ENCODE measurements around the gene CCNG1. TPM values are rescaled to one million over a fixed set of nuclear protein-coding genes. Genes with fewer than 3 reads are reported as not detected.
"Not testable (repeated sequence)": the region's sequence is repeated elsewhere in the genome, so short reads cannot be mapped to it uniquely, and the experiment has no call there.

CCNG1 gene
- 100 to 1,000 TPM; 139 to 146 TPM for total RNA-seq
- 100 to 1,000 TPM; 129 to 167 (median 135) TPM for polyA plus RNA-seq
- 94.2 to 267 (median 126) reads per million in 6 experiments for total RNA-seq

DNA sequence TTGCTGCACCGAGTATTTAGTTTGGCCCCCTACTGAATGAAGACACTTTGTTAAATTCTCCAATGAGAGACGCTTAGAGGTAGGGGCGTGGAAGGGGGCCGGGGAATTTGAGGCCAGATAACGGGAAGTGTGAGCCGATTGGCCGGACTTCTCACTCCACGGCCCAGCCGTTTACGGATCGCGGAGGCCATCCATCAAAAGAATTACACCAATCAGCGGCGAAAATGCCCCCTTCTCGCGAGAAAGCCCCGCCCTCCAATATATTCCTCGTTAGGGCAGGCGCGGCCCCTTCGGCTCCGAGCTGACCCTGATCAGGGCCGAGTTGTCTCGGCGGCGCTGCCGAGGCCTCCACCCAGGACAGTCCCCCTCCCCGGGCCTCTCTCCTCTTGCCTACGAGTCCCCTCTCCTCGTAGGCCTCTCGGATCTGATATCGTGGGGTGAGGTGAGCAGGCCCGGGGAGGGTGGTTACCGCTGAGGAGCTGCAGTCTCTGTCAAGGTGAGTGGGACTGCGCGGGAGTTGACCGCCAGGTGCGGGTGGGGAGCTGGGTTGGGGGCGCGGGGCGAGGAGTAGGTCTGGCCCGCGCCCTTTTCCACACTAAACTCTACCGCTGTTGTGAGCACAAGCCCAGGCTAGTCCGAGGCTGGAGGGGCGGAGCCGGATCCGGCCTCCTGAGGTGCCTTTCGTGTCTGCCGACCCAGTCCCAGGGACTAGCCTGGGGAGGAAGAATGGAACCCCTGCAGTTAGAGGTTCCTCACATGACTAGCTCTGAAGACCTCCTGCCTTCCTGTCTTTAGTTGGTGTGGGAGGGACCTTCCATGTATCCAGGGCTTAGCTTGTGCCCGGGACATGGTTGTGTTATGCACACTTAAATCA is at the start of gene CCNG1:
TSS of gene CCNG1 (plus strand) at position 287 of the 874 bp plus-strand sequence. CDS start 1,662 bp downstream, outside the sequence.
- H3K9me3 Mint-ChIP-seq = no peaks in the 10 kb centered on the region
- H3K36me3 Mint-ChIP-seq = peaks cover 2 to 26% (median 6%) of the 10 kb centered on the region in 3 donors
- POLR2A ChIA-PET = interaction anchor here (0.7 to 5.9 kb wide), 7 partner anchors 12 to 68 kb away, joined by 3 to 79 read pairs (median 4); partner anchors contain the start of genes HMMR, MAT2B and NUDCD2
- H3K4me3 Mint-ChIP-seq = peak within 1 kb of the TSS; percentile 87 to 97 (median 94)
- ATAC-seq (peak; percentile 95 to 96), DNase-seq (peak; percentile 67 to 94 (median 86))
- peaks cover 0 to 9% (median 0%) of the 10 kb centered on the region in 5 donors for H3K27me3 Mint-ChIP-seq
- peak within 1 kb of the TSS; percentile 88 to 97 (median 94) for H3K27ac Mint-ChIP-seq
- H3K4me1 Mint-ChIP-seq = peaks cover 23 to 48% (median 43%) of the 10 kb centered on the region in 4 donors

GRCh38 chr5:163395792-163396191 is 41.6 kb upstream of the CCNG1 start:
- POLR2A ChIA-PET = interaction anchor here (0.6 kb wide), 1 partner anchor 9 kb away, joined by 4 read pairs; no protein-coding TSS in a partner anchor
- ATAC-seq = no peak
- no peaks in the 10 kb centered on the region for H3K4me1 Mint-ChIP-seq
- peaks cover 0 to 9% (median 6%) of the 10 kb centered on the region in 9 donors for H3K9me3 Mint-ChIP-seq
- no peak for DNase-seq
- H3K4me3 Mint-ChIP-seq = no peak overlapping the region
- peaks cover 15 to 33% (median 26%) of the 10 kb centered on the region in 5 donors for H3K27me3 Mint-ChIP-seq
- H3K27ac Mint-ChIP-seq = no peak overlapping the region
- H3K36me3 Mint-ChIP-seq = peaks cover 0 to 3% (median 0%) of the 10 kb centered on the region in 3 donors

DNA sequence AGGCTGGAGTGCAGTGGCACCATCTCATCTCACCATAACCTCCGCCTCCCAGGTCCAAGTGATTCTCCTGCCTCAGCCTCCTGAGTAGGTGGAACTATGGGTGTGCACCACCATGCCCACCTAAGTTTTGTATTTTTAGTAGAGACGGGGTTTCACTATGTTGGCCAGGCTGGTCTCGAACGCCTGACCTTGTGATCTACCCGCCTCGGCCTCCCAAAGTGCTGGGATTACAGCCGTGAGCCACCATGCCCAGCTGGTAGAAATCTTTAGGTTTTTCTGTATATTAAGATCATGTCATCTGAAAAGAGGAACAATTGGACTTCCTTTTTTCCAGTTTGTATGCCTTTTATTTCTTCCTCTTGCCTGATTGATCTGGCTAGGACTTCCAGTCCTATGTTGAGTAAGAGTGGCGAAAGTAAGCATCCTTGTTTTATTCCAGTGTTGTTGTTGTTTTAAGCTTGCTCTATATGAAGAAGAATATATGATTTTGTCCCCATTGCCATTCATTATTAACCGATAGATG is 40.5 kb upstream of the CCNG1 start:
- H3K9me3 Mint-ChIP-seq, ATAC-seq, H3K36me3 Mint-ChIP-seq, H3K4me3 Mint-ChIP-seq, POLR2A ChIA-PET, H3K4me1 Mint-ChIP-seq, H3K27ac Mint-ChIP-seq, DNase-seq: not testable (repeated sequence)
- peaks cover 8 to 23% (median 22%) of the 10 kb centered on the region in 5 donors for H3K27me3 Mint-ChIP-seq

GRCh38 chr5:163397354-163397753 is 40.0 kb upstream of the CCNG1 start:
- peaks cover 0 to 3% (median 0%) of the 10 kb centered on the region in 3 donors for H3K36me3 Mint-ChIP-seq
- ATAC-seq (no peak), DNase-seq (no peak)
- peaks cover 8 to 22% (median 20%) of the 10 kb centered on the region in 5 donors for H3K27me3 Mint-ChIP-seq
- no peak overlapping the region for H3K4me3 Mint-ChIP-seq
- POLR2A ChIA-PET = no interaction called here
- peaks cover 0 to 6% (median 2%) of the 10 kb centered on the region in 9 donors for H3K9me3 Mint-ChIP-seq
- H3K27ac Mint-ChIP-seq = no peak overlapping the region
- no peaks in the 10 kb centered on the region for H3K4me1 Mint-ChIP-seq

- Mint-ChIP-seq H3K9me3 (no peaks in the 10 kb centered on the region), H3K27ac (no peak overlapping the region), H3K36me3 (no peaks in the 10 kb centered on the region), H3K4me1 (no peaks in the 10 kb centered on the region), H3K4me3 (no peak overlapping the region), H3K27me3 (peaks cover 4 to 12% (median 9%) of the 10 kb centered on the region in 5 donors)
- ATAC-seq (no peak), DNase-seq (no peak)
- POLR2A ChIA-PET = no interaction called here
These were observed 37.5 kb upstream of the CCNG1 start for GRCh38 chr5:163399923-163400322.

GRCh38 chr5:163401271-163401670 is 36.1 kb upstream of the CCNG1 start:
- H3K27me3 Mint-ChIP-seq = peaks cover 0 to 16% (median 4%) of the 10 kb centered on the region in 5 donors
- no peaks in the 10 kb centered on the region for H3K9me3 Mint-ChIP-seq
- ATAC-seq = no peak
- no peaks in the 10 kb centered on the region for H3K4me1 Mint-ChIP-seq
- POLR2A ChIA-PET = no interaction called here
- no peak overlapping the region for H3K27ac Mint-ChIP-seq
- no peaks in the 10 kb centered on the region for H3K36me3 Mint-ChIP-seq
- DNase-seq = no peak
- no peak overlapping the region for H3K4me3 Mint-ChIP-seq

DNA sequence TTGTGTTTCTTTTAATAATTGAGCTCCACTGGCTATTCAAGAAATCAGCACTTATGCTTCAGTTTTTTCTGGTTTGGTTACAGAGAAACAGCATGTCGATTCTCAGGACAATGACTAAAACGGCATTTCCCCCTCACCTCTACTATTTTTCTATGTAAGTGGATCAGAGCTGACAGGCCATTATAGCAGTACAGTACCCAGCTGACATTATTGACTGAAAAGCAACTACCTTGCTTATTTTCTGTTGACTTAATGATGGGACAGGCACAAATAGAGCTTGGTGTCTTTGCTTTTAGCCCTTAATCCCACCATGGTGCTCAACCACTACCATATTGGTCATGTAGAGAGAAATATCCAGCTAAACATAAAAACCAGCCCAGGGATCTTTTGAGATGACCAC is 35.4 kb upstream of the CCNG1 start:
- POLR2A ChIA-PET = no interaction called here
- DNase-seq (no peak), ATAC-seq (no peak)
- H3K4me3 Mint-ChIP-seq = no peak overlapping the region
- H3K9me3 Mint-ChIP-seq = no peaks in the 10 kb centered on the region
- no peaks in the 10 kb centered on the region for H3K4me1 Mint-ChIP-seq
- peaks cover 0 to 16% (median 5%) of the 10 kb centered on the region in 5 donors for H3K27me3 Mint-ChIP-seq
- no peaks in the 10 kb centered on the region for H3K36me3 Mint-ChIP-seq
- H3K27ac Mint-ChIP-seq = no peak overlapping the region

DNA sequence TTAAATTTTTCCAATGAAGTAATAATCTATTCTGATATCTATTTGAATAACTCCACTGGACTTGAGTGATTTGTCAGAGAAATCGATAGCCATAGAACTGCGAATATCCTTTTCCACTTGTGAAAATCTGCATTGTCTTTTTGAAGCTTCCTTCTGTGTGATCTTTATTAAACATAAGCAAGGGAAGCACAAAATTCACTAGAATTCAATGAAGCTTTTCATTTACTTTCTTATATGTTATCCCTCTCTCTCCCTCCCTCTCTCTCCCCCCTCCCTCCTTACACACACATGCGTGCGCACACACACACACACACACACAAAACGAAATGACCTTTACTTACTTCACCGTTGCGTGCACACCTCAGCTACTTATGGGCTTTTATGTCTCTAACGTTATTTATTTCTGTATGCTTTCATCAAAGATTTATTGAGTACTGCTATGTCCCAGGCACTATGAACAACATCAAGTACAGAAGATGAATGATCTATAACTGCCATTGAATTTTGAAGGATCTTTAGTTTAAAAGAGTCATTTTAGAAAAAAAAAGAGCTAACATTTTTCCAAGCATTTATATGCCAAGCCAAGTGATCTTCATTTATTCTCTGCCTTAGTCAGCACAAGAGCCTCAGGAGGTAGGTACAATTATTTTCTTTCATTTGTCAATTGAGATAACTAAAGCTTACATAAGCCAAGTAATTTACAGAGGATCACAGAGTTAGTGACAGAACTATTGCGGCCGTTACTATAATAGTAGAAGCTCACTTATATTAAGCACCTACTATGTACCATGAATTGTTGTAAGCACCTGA is 32.8 kb upstream of the CCNG1 start:
- H3K4me1 Mint-ChIP-seq = peaks cover 2 to 6% (median 2%) of the 10 kb centered on the region in 4 donors

GRCh38 chr5:163407034-163407655 is 30.2 kb upstream of the CCNG1 start:
- POLR2A ChIA-PET = no interaction called here
- peaks cover 5 to 9% (median 6%) of the 10 kb centered on the region in 5 donors for H3K27me3 Mint-ChIP-seq
- no peak for ATAC-seq
- H3K27ac Mint-ChIP-seq = no peak overlapping the region
- peaks cover 2 to 6% (median 2%) of the 10 kb centered on the region in 4 donors for H3K4me1 Mint-ChIP-seq
- no peak overlapping the region for H3K4me3 Mint-ChIP-seq
- no peaks in the 10 kb centered on the region for H3K9me3 Mint-ChIP-seq
- no peaks in the 10 kb centered on the region for H3K36me3 Mint-ChIP-seq
- DNase-seq = no peak

More for the DNA sequence above, 32.8 kb upstream of the CCNG1 start:
- no peak overlapping the region for H3K27ac Mint-ChIP-seq
- no peaks in the 10 kb centered on the region for H3K9me3 Mint-ChIP-seq
- ATAC-seq = no peak
- H3K36me3 Mint-ChIP-seq = no peaks in the 10 kb centered on the region
- DNase-seq = no peak
- POLR2A ChIA-PET = interaction anchor here (0.7 kb wide), 1 partner anchor 9 kb away, joined by 4 read pairs; no protein-coding TSS in a partner anchor
- H3K4me3 Mint-ChIP-seq = no peak overlapping the region
- H3K27me3 Mint-ChIP-seq = peaks cover 0 to 9% (median 6%) of the 10 kb centered on the region in 5 donors

- peak; percentile 36 to 77 (median 60) for DNase-seq
- Mint-ChIP-seq H3K36me3 (no peaks in the 10 kb centered on the region), H3K27ac (no peak overlapping the region), H3K4me3 (peak overlapping the region in 4 of 10 donors; percentile 13 to 66 (median 29)), H3K9me3 (no peaks in the 10 kb centered on the region), H3K4me1 (peaks cover 2 to 6% (median 2%) of the 10 kb centered on the region in 4 donors), H3K27me3 (peaks cover 6 to 19% (median 11%) of the 10 kb centered on the region in 5 donors)
- peak; percentile 94 to 95 for ATAC-seq
- POLR2A ChIA-PET = interaction anchor here (0.9 kb wide), 1 partner anchor 29 kb away, joined by 3 read pairs; the partner anchor contains the start of gene CCNG1
These were observed 29.0 kb upstream of the CCNG1 start for GRCh38 chr5:163408311-163408923.

GRCh38 chr5:163409384-163409783 is 28.0 kb upstream of the CCNG1 start:
- Mint-ChIP-seq H3K36me3 (no peaks in the 10 kb centered on the region), H3K27ac (peak overlapping the region in 1 of 10 donors; percentile 49), H3K4me1 (peaks cover 2 to 6% (median 2%) of the 10 kb centered on the region in 4 donors), H3K27me3 (peaks cover 12 to 29% (median 17%) of the 10 kb centered on the region in 5 donors), H3K4me3 (no peak overlapping the region), H3K9me3 (no peaks in the 10 kb centered on the region)
- no peak for DNase-seq
- ATAC-seq = no peak
- POLR2A ChIA-PET = interaction anchor here (0.9 kb wide), 1 partner anchor 28 kb away, joined by 3 read pairs; the partner anchor contains the start of gene CCNG1

Measured in naive thymus-derived CD8-positive, alpha-beta T cell (primary cell).